GM12891 (cell line): Measurements from ENCODE around the gene VPS51.

Source experiments
- DNase-seq: peaks from one replicate; pipeline ENCODE4 v3.0.0; 2011; ENCODE audit warnings: low spot score; ENCODE audit not compliant: insufficient read length
- FAIRE-seq: peaks from 2 replicates; lab custom pipeline; 2011; peaks lifted over from hg19 to GRCh38; lab: Jason Lieb, UNC
- PAX5 ChIP-seq: IDR thresholded peaks from 2 replicates; pipeline ENCODE4 v1.6.1; 2011; ENCODE audit warnings: low read length, moderate library complexity, mild to moderate bottlenecking; ENCODE audit not compliant: insufficient read depth, severe bottlenecking
- POLR2A ChIP-seq: IDR thresholded peaks from 2 replicates; pipeline ENCODE4 v1.6.1; 2011; ENCODE audit warnings: low read depth, low read length, control low read depth
- POLR2AphosphoS5 ChIP-seq: IDR thresholded peaks from 2 replicates; pipeline ENCODE4 v1.6.1; 2011; ENCODE audit warnings: low read depth, low read length, control low read depth
- POU2F2 ChIP-seq: IDR thresholded peaks from 2 replicates; pipeline ENCODE4 v1.6.1; 2011; ENCODE audit warnings: low read depth, mild to moderate bottlenecking, control low read depth, low read length, moderate library complexity
- SPI1 ChIP-seq: IDR thresholded peaks from 2 replicates; pipeline ENCODE4 v1.6.1; 2011; ENCODE audit warnings: low read depth, low read length, control low read depth
- TAF1 ChIP-seq: IDR thresholded peaks from 2 replicates; pipeline ENCODE4 v1.6.1; 2011; ENCODE audit warnings: low read depth, low read length, control low read depth

VPS51 gene

DNA sequence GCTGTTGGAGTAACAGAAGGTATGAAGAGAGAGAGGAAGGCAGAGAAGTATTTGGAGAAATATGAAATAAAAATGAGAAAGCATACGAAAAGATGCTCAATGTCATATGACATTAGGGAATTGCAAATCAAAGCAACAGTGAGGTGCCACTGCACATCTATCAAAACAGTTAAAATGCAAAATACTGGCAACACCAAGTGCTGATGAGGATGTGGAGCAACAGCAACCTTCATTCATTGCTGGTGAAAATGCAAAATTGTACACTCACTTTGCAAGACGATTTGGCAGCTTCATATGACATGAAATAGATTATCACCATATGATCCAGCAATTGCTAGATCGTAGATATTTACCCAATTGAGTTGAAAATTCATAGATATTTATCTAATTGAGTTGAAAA is 64.6 kb downstream of the VPS51 start:
- TF ChIP-seq TAF1: no peak
- TF ChIP-seq PAX5: no peak
- no peak for TF ChIP-seq POLR2A
- TF ChIP-seq POU2F2: no peak
- no peak for TF ChIP-seq SPI1
- no peak for TF ChIP-seq POLR2AphosphoS5
- FAIRE-seq: peak; percentile 31
- DNase-seq: no peak
